ENCODE results near the gene DCST1. TPM values are rescaled to one million over a fixed set of nuclear protein-coding genes. Genes with fewer than 3 reads are reported as not detected.

The DCST1 gene
- total RNA-seq, 2 experiments from 2014 or later = not detected

DNA sequence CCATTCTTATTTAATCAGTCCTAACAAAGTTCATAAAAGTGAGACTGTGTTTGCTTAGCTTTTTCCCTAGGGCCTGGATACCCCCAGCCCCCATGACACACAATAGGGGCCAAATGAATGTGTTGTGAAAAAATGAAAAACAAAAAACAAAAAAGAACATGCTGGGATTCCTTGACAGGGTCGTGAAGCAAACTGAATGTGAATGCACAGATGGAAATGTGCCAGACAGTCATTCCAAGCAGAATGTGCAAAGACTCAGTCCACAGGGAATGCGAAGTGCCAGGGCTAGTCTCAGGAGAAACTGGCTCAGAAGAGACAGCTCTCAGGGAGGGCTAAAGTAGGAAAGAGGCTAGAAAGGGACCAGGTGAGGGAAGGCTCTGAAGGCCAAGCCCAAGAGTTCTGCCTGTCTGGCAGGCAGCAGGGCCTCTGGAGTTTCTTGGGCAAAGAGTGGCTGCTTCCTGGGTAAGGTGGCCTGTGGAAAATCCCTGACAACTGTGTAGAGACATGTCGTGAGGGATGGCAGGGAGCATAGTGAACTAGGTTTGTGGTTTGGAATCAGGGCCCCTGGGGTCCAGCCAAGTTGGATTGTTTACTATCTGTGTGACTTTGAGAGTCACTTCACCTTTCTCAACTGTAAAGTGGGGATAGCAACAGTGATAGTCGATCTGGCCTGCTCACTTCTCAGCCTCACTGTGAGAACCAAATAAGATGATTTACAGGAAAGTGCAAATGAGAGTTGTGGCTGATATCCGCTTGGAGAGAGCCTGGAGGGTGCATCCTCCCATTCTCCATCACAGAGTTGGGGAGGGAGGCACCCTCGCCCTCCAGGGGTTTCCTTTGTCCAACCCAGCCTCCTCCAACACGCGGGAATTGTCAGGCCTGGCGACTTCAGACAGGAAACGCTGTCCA, 16.3 kb downstream of the DCST1 start:
- no peaks in the 10 kb centered on the region for H3K9me3 Mint-ChIP-seq (ENCODE audit: insufficient read depth)
- ATAC-seq = no peak
- no peaks in the 10 kb centered on the region for H3K36me3 Mint-ChIP-seq (ENCODE audit: low read depth)
- H3K4me1 Mint-ChIP-seq (ENCODE audit: low read depth) = peaks cover 38% of the 10 kb centered on the region
- peak overlapping the region; percentile 68 for H3K27ac Mint-ChIP-seq
- POLR2A ChIA-PET = interaction anchor here (1.9 kb wide), 1 partner anchor 10 kb away, joined by 7 read pairs; no protein-coding TSS in a partner anchor
- peak overlapping the region; percentile 83 for H3K4me3 Mint-ChIP-seq
- H3K27me3 Mint-ChIP-seq (ENCODE audit: low read depth) = peaks cover 3% of the 10 kb centered on the region
- CTCF ChIA-PET = interaction anchor here (0.8 to 13.8 kb wide), 17 partner anchors 6 to 113 kb away, joined by 3 to 205 read pairs (median 11); partner anchors contain the start of genes ADAM15, EFNA4, FLAD1 and PBXIP1
- no peak for DNase-seq

DNA sequence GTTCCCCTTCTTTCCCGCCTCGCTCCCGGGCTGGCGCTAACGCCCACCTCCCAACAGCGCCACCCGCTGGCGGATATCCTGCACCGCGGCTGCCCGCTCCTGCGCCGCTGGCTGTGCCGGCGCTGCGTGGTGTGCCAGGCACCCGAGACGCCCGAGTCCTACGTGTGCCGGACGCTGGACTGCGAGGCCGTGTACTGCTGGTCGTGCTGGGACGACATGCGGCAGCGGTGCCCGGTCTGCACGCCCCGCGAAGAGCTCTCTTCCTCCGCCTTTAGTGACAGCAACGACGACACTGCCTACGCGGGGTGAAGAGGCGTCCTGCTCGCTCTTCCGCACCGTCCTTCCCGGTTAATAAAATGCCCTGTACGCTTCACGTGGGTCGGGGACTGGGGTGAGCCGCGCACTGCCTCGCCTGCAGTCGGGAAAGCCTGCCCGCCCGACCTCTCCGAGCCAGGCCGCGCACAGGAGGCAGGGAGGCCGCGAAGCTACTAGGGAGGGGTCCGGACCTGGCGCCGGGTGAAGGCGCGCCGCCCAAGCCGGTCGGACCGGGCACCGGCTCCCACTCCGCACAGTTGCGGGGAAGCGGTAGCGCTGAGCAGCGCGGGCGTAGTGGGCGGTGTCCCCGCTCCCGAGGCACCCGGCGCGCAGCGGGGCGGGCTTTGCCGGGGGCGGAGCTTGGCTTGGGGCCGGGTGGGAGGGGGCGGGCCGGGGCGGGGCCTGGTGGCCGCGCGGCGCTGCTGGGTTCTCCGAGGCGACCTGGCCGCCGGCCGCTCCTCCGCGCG, 17.1 kb downstream of the DCST1 start, which contains the start of gene ADAM15:
ADAM15 (plus strand) TSS at position 757 of the 782 bp plus-strand sequence. CDS start 71 bp downstream, outside the sequence.
- Mint-ChIP-seq H3K36me3 (ENCODE audit: low read depth) (no peaks in the 10 kb centered on the region), H3K4me1 (ENCODE audit: low read depth) (peaks cover 31% of the 10 kb centered on the region), H3K27ac (peak within 1 kb of the TSS; percentile 85), H3K27me3 (ENCODE audit: low read depth) (peaks cover under 1% of the 10 kb centered on the region), H3K9me3 (ENCODE audit: insufficient read depth) (no peaks in the 10 kb centered on the region), H3K4me3 (peak within 1 kb of the TSS; percentile 83)
- peak; percentile 81 for DNase-seq
- POLR2A ChIA-PET = interaction anchor here (0.5 to 1.9 kb wide), 5 partner anchors 9 to 95 kb away, joined by 3 to 7 read pairs (median 3); partner anchors contain the start of genes CKS1B and PBXIP1
- CTCF ChIA-PET = interaction anchor here (0.6 to 13.8 kb wide), 36 partner anchors 7 to 586 kb away, joined by 3 to 205 read pairs (median 4); partner anchors contain the start of genes EFNA4, FLAD1, KRTCAP2 and PBXIP1
- ATAC-seq = peak; percentile 89

DNA sequence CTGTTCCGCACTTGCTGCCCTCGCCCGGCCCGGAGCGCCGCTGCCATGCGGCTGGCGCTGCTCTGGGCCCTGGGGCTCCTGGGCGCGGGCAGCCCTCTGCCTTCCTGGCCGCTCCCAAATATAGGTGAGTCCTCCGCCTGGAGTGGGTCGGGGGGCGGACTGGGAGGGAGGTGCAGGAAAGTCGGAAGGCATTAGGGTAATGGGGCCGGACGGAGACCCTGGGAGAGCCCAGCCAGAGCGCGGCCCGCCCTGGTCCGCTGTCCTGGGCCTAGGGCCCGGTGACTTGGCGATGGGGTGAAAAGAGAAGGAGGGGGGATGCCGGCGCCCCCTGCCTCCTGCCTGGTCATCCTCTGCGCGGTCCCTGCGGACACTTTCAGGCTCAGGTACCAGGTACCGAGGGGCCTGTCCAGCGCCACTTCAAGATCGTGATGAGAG, 17.7 kb downstream of the DCST1 start:
- CTCF ChIA-PET = interaction anchor here (0.6 to 13.8 kb wide), 36 partner anchors 8 to 586 kb away, joined by 3 to 205 read pairs (median 4); partner anchors contain the start of genes EFNA4, FLAD1, KRTCAP2 and PBXIP1
- DNase-seq = no peak
- Mint-ChIP-seq H3K27me3 (ENCODE audit: low read depth) (no peaks in the 10 kb centered on the region), H3K4me3 (peak overlapping the region; percentile 83), H3K36me3 (ENCODE audit: low read depth) (peaks cover 3% of the 10 kb centered on the region), H3K9me3 (ENCODE audit: insufficient read depth) (no peaks in the 10 kb centered on the region), H3K4me1 (ENCODE audit: low read depth) (peaks cover 31% of the 10 kb centered on the region), H3K27ac (peak overlapping the region; percentile 64)
- POLR2A ChIA-PET = interaction anchor here (0.7 to 1.9 kb wide), 4 partner anchors 8 to 95 kb away, joined by 3 to 7 read pairs (median 4); partner anchors contain the start of genes CKS1B and PBXIP1
- ATAC-seq = no peak

DNA sequence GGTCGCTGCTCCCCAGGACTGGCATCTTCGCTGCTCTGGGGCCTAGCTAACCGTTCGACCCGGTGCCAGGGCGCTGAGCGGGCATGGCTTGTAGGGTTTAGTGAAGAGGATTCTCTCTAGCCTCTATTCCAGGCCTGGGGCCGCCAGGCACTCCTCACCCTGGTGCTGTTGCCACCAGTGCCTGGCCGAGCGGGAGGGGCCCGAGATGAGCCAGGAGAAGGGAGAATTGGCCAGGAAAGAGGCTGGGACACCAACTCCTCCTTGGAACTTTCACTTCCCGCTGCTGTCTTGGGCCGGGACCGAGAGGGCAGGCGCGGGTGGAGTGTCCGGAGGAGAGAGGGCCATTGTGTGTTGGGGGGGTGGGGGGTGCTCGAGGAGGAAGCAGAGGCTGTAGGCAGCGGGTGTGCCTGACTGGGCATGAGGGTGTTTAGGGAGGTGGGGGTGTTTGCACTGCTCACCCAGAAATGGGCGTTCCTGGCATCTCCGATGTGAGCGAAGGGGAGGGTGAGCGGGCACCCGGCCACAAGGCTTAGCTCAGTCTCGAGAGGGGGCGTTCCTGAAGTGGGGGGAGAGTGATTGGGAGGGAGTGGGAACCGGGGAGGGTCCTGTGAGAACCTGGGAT, 18.3 kb downstream of the DCST1 start:
- peak; percentile 18 for ATAC-seq

DNA sequence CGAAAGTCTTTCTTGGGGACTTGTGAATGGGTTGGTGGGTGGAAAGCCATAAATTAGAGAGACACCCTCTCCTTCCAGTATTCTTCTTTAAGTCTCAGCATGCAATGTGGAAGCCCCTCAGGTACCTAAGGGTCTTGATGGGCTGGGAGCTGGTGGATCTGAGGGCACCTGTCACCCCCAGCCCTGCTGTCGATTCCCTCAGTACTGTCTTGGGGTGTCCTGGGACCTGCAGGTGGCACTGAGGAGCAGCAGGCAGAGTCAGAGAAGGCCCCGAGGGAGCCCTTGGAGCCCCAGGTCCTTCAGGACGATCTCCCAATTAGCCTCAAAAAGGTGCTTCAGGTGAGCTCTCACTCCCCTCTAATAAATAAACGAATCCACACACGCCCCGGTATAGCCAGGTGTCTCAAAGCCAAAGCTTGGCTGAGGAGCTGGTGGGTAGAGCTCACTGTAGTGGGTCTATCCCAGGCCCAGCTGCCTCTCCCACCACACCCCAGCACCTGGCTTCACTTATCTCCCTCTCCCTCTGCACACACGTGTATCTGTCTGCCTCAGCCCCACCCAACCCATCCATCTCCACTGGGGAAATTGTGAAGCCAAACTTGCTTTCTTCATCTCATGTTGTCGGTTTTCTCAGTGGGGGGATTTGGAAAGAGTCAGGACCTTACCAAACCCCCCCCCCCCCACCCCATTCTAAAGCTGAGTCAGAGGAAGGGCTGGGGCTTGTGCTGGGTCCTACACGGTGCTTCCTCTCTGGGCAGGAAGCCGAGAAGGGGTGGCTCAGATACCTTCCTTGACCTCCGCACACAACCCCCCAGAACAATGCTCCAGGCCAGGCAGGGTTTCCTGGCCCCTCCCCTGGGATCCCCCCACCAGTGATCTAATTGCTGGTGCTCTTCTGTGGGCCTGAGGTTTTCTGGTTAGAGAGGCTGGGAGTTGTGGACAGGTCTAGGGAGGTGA, 19.1 kb downstream of the DCST1 start:
- Mint-ChIP-seq H3K9me3 (ENCODE audit: insufficient read depth) (no peaks in the 10 kb centered on the region), H3K36me3 (ENCODE audit: low read depth) (peaks cover 11% of the 10 kb centered on the region), H3K27me3 (ENCODE audit: low read depth) (no peaks in the 10 kb centered on the region), H3K4me3 (peak overlapping the region; percentile 83), H3K27ac (peak overlapping the region; percentile 74), H3K4me1 (ENCODE audit: low read depth) (peaks cover 31% of the 10 kb centered on the region)
- POLR2A ChIA-PET = interaction anchor here (0.6 kb wide), 1 partner anchor 22 kb away, joined by 3 read pairs; no protein-coding TSS in a partner anchor
- CTCF ChIA-PET = interaction anchor here (0.8 to 13.8 kb wide), 10 partner anchors 8 to 91 kb away, joined by 3 to 205 read pairs (median 20); partner anchors contain the start of genes CKS1B, EFNA4 and PYGO2
- peak; percentile 51 for DNase-seq
- peak; percentile 20 for ATAC-seq

More for the DNA sequence above, 18.3 kb downstream of the DCST1 start:
- peak overlapping the region; percentile 74 for H3K27ac Mint-ChIP-seq
- ChIA-PET POLR2A (interaction anchor here (0.6 to 1.9 kb wide), 5 partner anchors 8 to 956 kb away, joined by 3 to 7 read pairs (median 3); partner anchors contain the start of gene CKS1B), CTCF (interaction anchor here (0.9 to 13.8 kb wide), 16 partner anchors 8 to 123 kb away, joined by 3 to 205 read pairs (median 10); partner anchors contain the start of genes CKS1B, EFNA4, FLAD1 and KRTCAP2)
- H3K4me1 Mint-ChIP-seq (ENCODE audit: low read depth) = peaks cover 31% of the 10 kb centered on the region
- no peaks in the 10 kb centered on the region for H3K9me3 Mint-ChIP-seq (ENCODE audit: insufficient read depth)
- DNase-seq = peak; percentile 56
- peak overlapping the region; percentile 83 for H3K4me3 Mint-ChIP-seq
- no peaks in the 10 kb centered on the region for H3K27me3 Mint-ChIP-seq (ENCODE audit: low read depth)
- peaks cover 7% of the 10 kb centered on the region for H3K36me3 Mint-ChIP-seq (ENCODE audit: low read depth)

DNA sequence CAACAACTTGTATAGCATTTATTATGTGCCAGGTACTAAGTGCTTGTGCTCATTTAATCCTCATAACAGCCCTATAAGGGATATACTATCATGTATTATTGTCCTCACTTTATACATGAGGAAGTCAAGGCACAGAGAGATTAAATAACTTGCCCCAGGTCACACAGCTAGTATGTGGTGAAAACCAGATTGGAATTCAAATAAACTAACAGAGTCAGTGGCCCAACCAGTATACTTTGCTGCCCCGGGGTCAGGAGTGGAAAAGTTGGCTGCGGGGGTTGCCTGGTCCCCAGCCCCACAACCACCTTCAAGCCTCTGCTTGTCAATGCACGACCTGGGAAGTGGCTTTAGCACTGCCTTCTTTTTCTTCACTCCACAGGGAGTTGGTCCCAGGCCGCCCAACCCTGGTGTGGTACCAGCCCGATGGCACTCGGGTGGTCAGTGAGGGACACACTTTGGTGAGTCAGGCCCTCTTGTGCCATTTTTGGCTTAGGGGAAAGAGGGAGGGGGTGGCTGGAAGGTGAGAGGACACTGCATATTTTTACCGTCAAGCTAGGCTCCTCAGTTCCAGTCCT, 20.0 kb downstream of the DCST1 start:
- peak overlapping the region; percentile 83 for H3K4me3 Mint-ChIP-seq
- peak overlapping the region; percentile 74 for H3K27ac Mint-ChIP-seq
- peaks cover 16% of the 10 kb centered on the region for H3K36me3 Mint-ChIP-seq (ENCODE audit: low read depth)
- no peak for ATAC-seq
- no peaks in the 10 kb centered on the region for H3K27me3 Mint-ChIP-seq (ENCODE audit: low read depth)
- ChIA-PET POLR2A (interaction anchor here (0.8 kb wide), 1 partner anchor 100 kb away, joined by 3 read pairs; no protein-coding TSS in a partner anchor), CTCF (interaction anchor here (1.0 to 13.8 kb wide), 5 partner anchors 10 to 115 kb away, joined by 3 to 205 read pairs (median 57); no protein-coding TSS in a partner anchor)
- no peak for DNase-seq
- peaks cover 31% of the 10 kb centered on the region for H3K4me1 Mint-ChIP-seq (ENCODE audit: low read depth)
- no peaks in the 10 kb centered on the region for H3K9me3 Mint-ChIP-seq (ENCODE audit: insufficient read depth)

DNA sequence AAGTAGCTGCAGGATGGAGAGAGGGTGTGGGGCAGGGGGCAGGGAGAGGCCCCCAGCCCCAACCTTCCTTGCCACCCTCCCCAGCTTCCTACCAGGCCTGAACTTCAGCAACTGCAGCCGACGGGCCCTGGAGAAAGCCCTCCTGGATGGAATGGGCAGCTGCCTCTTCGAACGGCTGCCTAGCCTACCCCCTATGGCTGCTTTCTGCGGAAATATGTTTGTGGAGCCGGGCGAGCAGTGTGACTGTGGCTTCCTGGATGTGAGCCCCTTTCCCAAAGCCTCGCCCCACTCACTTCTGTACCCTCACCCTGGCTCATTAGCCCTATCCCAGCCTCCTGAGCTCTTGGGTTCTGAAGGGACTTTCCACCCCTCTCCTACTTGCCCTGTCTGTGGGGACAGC, 23.5 kb downstream of the DCST1 start:
- Mint-ChIP-seq H3K27me3 (ENCODE audit: low read depth) (no peaks in the 10 kb centered on the region), H3K4me3 (no peak overlapping the region), H3K27ac (no peak overlapping the region), H3K9me3 (ENCODE audit: insufficient read depth) (no peaks in the 10 kb centered on the region), H3K4me1 (ENCODE audit: low read depth) (peaks cover 21% of the 10 kb centered on the region), H3K36me3 (ENCODE audit: low read depth) (peaks cover 20% of the 10 kb centered on the region)
- no peak for DNase-seq
- ChIA-PET POLR2A (interaction anchor here (0.7 kb wide), 1 partner anchor 39 kb away, joined by 3 read pairs; no protein-coding TSS in a partner anchor), CTCF (interaction anchor here (0.8 to 13.8 kb wide), 7 partner anchors 10 to 497 kb away, joined by 3 to 205 read pairs (median 6); no protein-coding TSS in a partner anchor)
- ATAC-seq = no peak

DNA sequence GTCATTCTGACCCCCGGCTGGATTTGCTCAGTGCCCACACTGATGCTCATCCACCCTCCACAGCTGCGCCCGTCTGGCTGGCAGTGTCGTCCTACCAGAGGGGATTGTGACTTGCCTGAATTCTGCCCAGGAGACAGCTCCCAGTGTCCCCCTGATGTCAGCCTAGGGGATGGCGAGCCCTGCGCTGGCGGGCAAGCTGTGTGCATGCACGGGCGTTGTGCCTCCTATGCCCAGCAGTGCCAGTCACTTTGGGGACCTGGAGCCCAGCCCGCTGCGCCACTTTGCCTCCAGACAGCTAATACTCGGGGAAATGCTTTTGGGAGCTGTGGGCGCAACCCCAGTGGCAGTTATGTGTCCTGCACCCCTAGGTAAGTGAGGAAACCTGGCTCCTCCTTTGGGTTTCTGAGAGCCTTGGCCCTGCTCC, 24.2 kb downstream of the DCST1 start:
- Mint-ChIP-seq H3K27ac (no peak overlapping the region), H3K4me1 (ENCODE audit: low read depth) (peaks cover 20% of the 10 kb centered on the region)

DNA sequence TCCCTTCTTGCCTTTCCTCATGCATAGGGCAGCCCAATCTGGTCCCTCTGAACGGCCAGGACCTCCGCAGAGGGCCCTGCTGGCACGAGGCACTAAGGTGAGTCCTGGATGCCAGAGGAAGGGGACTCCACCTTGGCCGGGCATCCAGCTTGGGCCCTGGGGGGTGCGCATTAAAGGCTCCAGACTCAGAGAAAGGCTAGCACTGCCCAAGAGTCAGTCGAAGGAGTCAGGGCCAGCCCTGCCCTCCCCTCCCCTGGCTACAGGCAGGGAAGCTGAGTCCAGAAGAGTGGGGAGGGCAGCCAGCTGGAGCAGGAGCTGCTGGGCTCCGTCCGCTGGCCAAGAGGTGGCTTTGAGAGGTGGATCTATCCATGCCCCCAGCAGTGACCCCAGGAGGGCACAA, 27.1 kb downstream of the DCST1 start:
- no peak for ATAC-seq
- Mint-ChIP-seq H3K27me3 (ENCODE audit: low read depth) (no peaks in the 10 kb centered on the region), H3K4me1 (ENCODE audit: low read depth) (peaks cover 32% of the 10 kb centered on the region), H3K27ac (no peak overlapping the region), H3K9me3 (ENCODE audit: insufficient read depth) (no peaks in the 10 kb centered on the region), H3K36me3 (ENCODE audit: low read depth) (peaks cover 20% of the 10 kb centered on the region), H3K4me3 (no peak overlapping the region)
- POLR2A ChIA-PET = interaction anchor here (1.1 kb wide), 1 partner anchor 123 kb away, joined by 3 read pairs; no protein-coding TSS in a partner anchor
- DNase-seq = no peak
- CTCF ChIA-PET = interaction anchor here (0.6 to 13.8 kb wide), 17 partner anchors 9 to 501 kb away, joined by 3 to 205 read pairs (median 8); partner anchors contain the start of genes ADAM15, FLAD1, KRTCAP2 and ZBTB7B

More for the DNA sequence above, 24.2 kb downstream of the DCST1 start:
- POLR2A ChIA-PET = interaction anchor here (0.7 kb wide), 1 partner anchor 40 kb away, joined by 3 read pairs; no protein-coding TSS in a partner anchor
- DNase-seq = no peak
- no peak for ATAC-seq
- H3K36me3 Mint-ChIP-seq (ENCODE audit: low read depth) = peaks cover 20% of the 10 kb centered on the region
- CTCF ChIA-PET = interaction anchor here (0.8 to 13.8 kb wide), 9 partner anchors 10 to 497 kb away, joined by 3 to 205 read pairs (median 5); partner anchors contain the start of gene PBXIP1
- no peaks in the 10 kb centered on the region for H3K27me3 Mint-ChIP-seq (ENCODE audit: low read depth)
- H3K4me3 Mint-ChIP-seq = no peak overlapping the region
- H3K9me3 Mint-ChIP-seq (ENCODE audit: insufficient read depth) = no peaks in the 10 kb centered on the region
